ENCODE data around the gene CLNK. TPM values are rescaled to one million over a fixed set of nuclear protein-coding genes. Genes with fewer than 3 reads are reported as not detected.

The CLNK gene
- total and polyA plus RNA-seq, 2 of the 13 experiments (the other 11 are each of a cell fraction or from before 2014, with no cell fraction given), result not detected

GRCh38 chr4:10576236-10576635, 108.3 kb downstream of the CLNK start:
- H3K9me3 ChIP-seq (ENCODE audit: low read length), result no peaks in the 10 kb centered on the region
- ChIA-PET CTCF (ENCODE audit: low intra/inter-chr PET ratio, low total read pairs) (no interaction called here), POLR2A (no interaction called here)
- no peak overlapping the region for H2AFZ ChIP-seq (ENCODE audit: low read length)
- no peaks in the 10 kb centered on the region for H3K4me1 ChIP-seq (ENCODE audit: insufficient read depth, low read length)
- no peak overlapping the region for H3K27ac ChIP-seq (ENCODE audit: extremely low read length, insufficient read depth, low read length)
- TF ChIP-seq ZSCAN5A (CRISPR knock-in tag; IDR thresholded peaks at IDR 0.05; ENCODE audit: borderline replicate concordance) (no peak), SP5 (CRISPR knock-in tag; IDR thresholded peaks at IDR 0.05; ENCODE audit: borderline replicate concordance, low read depth) (no peak), NFIB (CRISPR knock-in tag; IDR thresholded peaks at IDR 0.05; ENCODE audit: borderline replicate concordance) (no peak), RARA (CRISPR knock-in tag; IDR thresholded peaks at IDR 0.05) (no peak), ATAD3A (CRISPR knock-in tag; IDR thresholded peaks at IDR 0.05) (no peak), ZNF772 (CRISPR knock-in tag; IDR thresholded peaks at IDR 0.05) (no peak), ZMYM3 (CRISPR knock-in tag; IDR thresholded peaks at IDR 0.05) (no peak), JARID2 (CRISPR knock-in tag; IDR thresholded peaks at IDR 0.05; ENCODE audit: insufficient replicate concordance) (no peak), ATF7-NPFF (CRISPR knock-in tag; IDR thresholded peaks at IDR 0.05; ENCODE audit: low read depth) (no peak), ZFP41 (CRISPR knock-in tag; IDR thresholded peaks at IDR 0.05; ENCODE audit: borderline replicate concordance) (no peak), MYC (CRISPR knock-in tag; IDR thresholded peaks at IDR 0.05; ENCODE audit: borderline replicate concordance) (no peak), NR1H2 (CRISPR knock-in tag; IDR thresholded peaks at IDR 0.05; ENCODE audit: borderline replicate concordance, low read depth) (no peak), ZSCAN20 (CRISPR knock-in tag; IDR thresholded peaks at IDR 0.05; ENCODE audit: borderline replicate concordance) (no peak), ZBTB1 (CRISPR knock-in tag; IDR thresholded peaks at IDR 0.05; ENCODE audit: borderline replicate concordance) (no peak), FOXA3 (CRISPR knock-in tag; IDR thresholded peaks at IDR 0.05) (no peak)
- TF ChIP-seq, protein P1, sequence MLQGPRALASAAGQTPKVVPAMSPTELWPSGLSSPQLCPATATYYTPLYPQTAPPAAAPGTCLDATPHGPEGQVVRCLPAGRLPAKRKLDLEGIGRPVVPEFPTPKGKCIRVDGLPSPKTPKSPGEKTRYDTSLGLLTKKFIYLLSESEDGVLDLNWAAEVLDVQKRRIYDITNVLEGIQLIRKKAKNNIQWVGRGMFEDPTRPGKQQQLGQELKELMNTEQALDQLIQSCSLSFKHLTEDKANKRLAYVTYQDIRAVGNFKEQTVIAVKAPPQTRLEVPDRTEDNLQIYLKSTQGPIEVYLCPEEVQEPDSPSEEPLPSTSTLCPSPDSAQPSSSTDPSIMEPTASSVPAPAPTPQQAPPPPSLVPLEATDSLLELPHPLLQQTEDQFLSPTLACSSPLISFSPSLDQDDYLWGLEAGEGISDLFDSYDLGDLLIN (CRISPR knock-in tag; IDR thresholded peaks at IDR 0.05; ENCODE audit: borderline replicate concordance), result no peak
- no peak overlapping the region for H3K9ac ChIP-seq (ENCODE audit: insufficient read depth, low read depth, low read length)
- no peaks in the 10 kb centered on the region for H4K20me1 ChIP-seq (ENCODE audit: insufficient read depth, low read length)
- intact Hi-C loops (cut with micrococcal nuclease; ENCODE audit: unreplicated experiment), result no loop called here
- in situ Hi-C loops (cut with HindIII; ENCODE audit: extremely low pct_ligation_motif_present, low pct_unique_long_range_greater_than_20kb), result loop anchor here (25.0 kb wide), 1 partner anchor 1136 kb away; no protein-coding TSS in a partner anchor
- 3% methylated on average over 4 of the region's 4 CpGs for WGBS (ENCODE audit: low lambda C conversion rate)
- no TSS peak for BruUV-seq (replicated peaks)
- H3K79me2 ChIP-seq (ENCODE audit: insufficient read depth, low read length), result no peaks in the 10 kb centered on the region
- FAIRE-seq, result no peak
- H3K4me3 ChIP-seq (replicated peaks in 1 of 3; ENCODE audit: insufficient read depth in 1 of 3, low read depth in 2 of 3, low read length in 3 of 3), result no peak overlapping the region
- H3K36me3 ChIP-seq (replicated peaks in 1 of 2; ENCODE audit: control insufficient read depth in 1 of 2, insufficient read depth in 2 of 2, low read length in 2 of 2), result no peaks in the 10 kb centered on the region
- no peak for DNase-seq (ENCODE audit: low spot score)
- H3K27me3 ChIP-seq (ENCODE audit: control insufficient read depth in 1 of 2, insufficient read depth in 2 of 2, low read length in 2 of 2), result peaks cover 0 to 11% of the 10 kb centered on the region in 2 experiments; a peak in 1 of 5 replicates
- H3K4me2 ChIP-seq (ENCODE audit: low read depth, low read length), result no peak overlapping the region
- no peak for ATAC-seq
